HepG2 (cell line): ENCODE results near the gene FEM1B. TPM values are rescaled to one million over a fixed set of nuclear protein-coding genes. Genes with fewer than 3 reads are reported as not detected.

Experiments
- ARID5B ChIP-seq: IDR thresholded peaks from 2 replicates; pipeline ENCODE4 v1.4.0; 2020; ENCODE audit warnings: mild to moderate bottlenecking, missing genetic modification reagents
- GABPA ChIP-seq, 2 experiments: IDR thresholded peaks; 2 replicates each; pipeline ENCODE4 v1.6.1; 2011 to 2016; ENCODE audit warnings: low read depth in 2 of 2, low read length in 1 of 2, missing biosample characterization in 1 of 2, missing genetic modification characterization in 1 of 2
- GFI1 ChIP-seq: sonication (generic); formaldehyde crosslinking; IDR thresholded peaks from 2 replicates; pipeline ENCODE4 v1.5.0; 2020; ENCODE audit warnings: missing genetic modification reagents, mild to moderate bottlenecking, borderline replicate concordance
- HIVEP1 ChIP-seq: sonication (generic); formaldehyde crosslinking; IDR thresholded peaks from 2 replicates; pipeline ENCODE4 v1.4.0; 2020; ENCODE audit warnings: mild to moderate bottlenecking, missing genetic modification reagents
- HOXA9 ChIP-seq: sonication (generic); formaldehyde crosslinking; IDR thresholded peaks from 2 replicates; pipeline ENCODE4 v1.8.1; 2022; ENCODE audit warnings: missing genetic modification reagents, mild to moderate bottlenecking, moderate library complexity, borderline replicate concordance
- RFXANK ChIP-seq: IDR thresholded peaks from 2 replicates; pipeline ENCODE4 v1.6.1; 2016
- RFXAP ChIP-seq: sonication (generic); formaldehyde crosslinking; IDR thresholded peaks from 2 replicates; pipeline ENCODE4 v1.4.0; 2020; ENCODE audit warnings: missing genetic modification reagents, borderline replicate concordance
- SNAI1 ChIP-seq: sonication (generic); formaldehyde crosslinking; IDR thresholded peaks from 2 replicates; pipeline ENCODE4 v1.5.0; 2020; ENCODE audit warnings: mild to moderate bottlenecking, missing genetic modification reagents, borderline replicate concordance
- THAP9 ChIP-seq: sonication (generic); formaldehyde crosslinking; IDR thresholded peaks from 2 replicates; pipeline ENCODE4; 2020; ENCODE audit warnings: missing genetic modification reagents, mild to moderate bottlenecking, borderline replicate concordance
- USF2 ChIP-seq, 2 experiments: sonication (generic) in 1 of 2; formaldehyde crosslinking in 1 of 2; IDR thresholded peaks; 2 replicates each; pipeline versions ENCODE4 v1.5.1 to v1.6.1; 2011 to 2020; ENCODE audit warnings: borderline replicate concordance in 1 of 2, low read depth in 1 of 2, low read length in 1 of 2, mild to moderate bottlenecking in 1 of 2, missing genetic modification reagents in 1 of 2, moderate library complexity in 1 of 2
- ZNF235 ChIP-seq: sonication (generic); formaldehyde crosslinking; IDR thresholded peaks from 2 replicates; pipeline ENCODE4 v1.8.1; 2023; ENCODE audit warnings: mild to moderate bottlenecking, missing genetic modification reagents, borderline replicate concordance
- polyA plus RNA-seq, 8 experiments: library from polyadenylated mRNA; depleted of rRNA in 3 of 8; stranded (reverse) in 7 of 8; unstranded in 1 of 8; fragments of >200 nt; fragmentation: Illumina TruSeq in 4 of 8; extraction: Trizol in 4 of 8; gene quantifications; 2 replicates each; pipeline versions ENCODE4 v1.2.1 to v1.2.3, GENCODE V29; 2011 to 2016; ENCODE audit warnings: low read depth in 4 of 8, missing spikeins in 1 of 8, mixed read lengths in 1 of 8; ENCODE audit not compliant: insufficient read depth in 1 of 8
- total RNA-seq, 5 experiments: library from RNA; depleted of rRNA; stranded (reverse); fragments of >200 nt; fragmentation: Illumina TruSeq; extraction: Trizol; gene quantifications; 2 replicates each; pipeline ENCODE4 v1.2.3, GENCODE V29; 2016; ENCODE audit warnings: low read depth in 1 of 5

Gene FEM1B
- total and polyA plus RNA-seq, 2 of the 13 experiments (the other 11 are each of a cell fraction or from before 2014, with no cell fraction given): 38.1 to 40.0 TPM

GRCh38 chr15:68229386-68230156 is 48.0 kb upstream of the FEM1B start, which contains the start of gene CLN6 (continued):
- TF ChIP-seq GABPA (IDR thresholded peaks at IDR 0.05; ENCODE audit: low read depth, low read length) (0 out of 2 replicates have a peak, but pooled peaks have one; percentile 12), GABPA (CRISPR knock-in tag; IDR thresholded peaks at IDR 0.05; ENCODE audit: low read depth) (no peak), THAP9 (CRISPR knock-in tag) (peak; percentile 44), SNAI1 (CRISPR knock-in tag) (0 out of 2 replicates have a peak, but pooled peaks have one; percentile 48), RFXAP (0 out of 2 replicates have a peak, but pooled peaks have one; percentile 28), GFI1 (CRISPR knock-in tag) (peak; percentile 78; the same call in 1 of the 2 replicates), HOXA9 (CRISPR knock-in tag) (peak; percentile 53), RFXANK (CRISPR knock-in tag) (peak; percentile 43; the same call in 1 of the 2 replicates), HIVEP1 (CRISPR knock-in tag) (no peak; the same call in 1 of the 2 replicates), ZNF235 (peak; percentile 87; the same call in 1 of the 2 replicates), USF2 (IDR thresholded peaks at IDR 0.05; ENCODE audit: low read depth, low read length) (peak; percentile 72), USF2 (CRISPR knock-in tag; IDR thresholded peaks at IDR 0.05; ENCODE audit: borderline replicate concordance) (peak; percentile 47; the same call in 1 of the 2 replicates), ARID5B (CRISPR knock-in tag) (peak; percentile 27)
